HG02981 (cell line): ENCODE measurements around the gene TRANK1.
"Not testable (repeated sequence)": the region's sequence is repeated elsewhere in the genome, so short reads cannot be mapped to it uniquely, and the experiment has no call there.

Experiments
- ATAC-seq: cut with Tn5 transposase; IDR thresholded peaks from one replicate; pipeline ENCODE4 v1.9.1; 2021; ENCODE audit warnings: mild to moderate bottlenecking, moderate library complexity; ENCODE audit not compliant: unreplicated experiment

Gene TRANK1

DNA sequence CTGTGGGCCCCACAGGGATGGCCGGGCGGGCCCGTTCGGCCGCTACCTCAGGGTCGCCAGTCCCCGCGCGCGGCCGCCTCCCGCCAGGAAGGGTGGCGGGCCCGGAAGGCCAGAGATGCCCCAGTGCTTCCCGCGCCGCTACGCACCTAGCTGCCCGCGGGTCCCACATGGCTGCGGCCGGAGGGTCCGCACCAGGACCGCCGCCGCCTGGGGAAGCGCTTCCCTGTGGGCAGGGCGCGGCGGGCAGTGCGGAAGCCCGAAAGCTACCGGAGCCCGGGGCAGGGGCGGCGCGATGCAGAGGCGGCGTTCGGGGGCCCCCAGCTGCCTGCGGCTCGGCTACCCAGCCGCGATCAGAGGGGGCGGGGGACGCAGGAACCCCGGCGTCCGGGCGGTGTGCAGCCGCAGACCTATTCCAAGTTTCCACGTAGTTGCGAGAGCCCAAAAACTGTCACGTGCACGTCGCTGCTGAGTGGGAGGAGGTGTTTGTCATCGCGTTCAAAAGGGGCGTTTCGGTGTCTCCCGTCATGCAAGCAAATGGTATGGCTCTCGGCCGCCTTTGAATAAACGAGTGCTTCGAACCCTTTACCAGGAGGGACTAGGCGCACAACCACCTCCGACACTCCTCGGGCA, at the start of gene TRANK1:
Gene TRANK1, minus strand, starts transcription at position 414 of the 630 bp plus-strand sequence. Its CDS starts 245 bp downstream, at position 169.
- peak; percentile 47 for ATAC-seq

DNA sequence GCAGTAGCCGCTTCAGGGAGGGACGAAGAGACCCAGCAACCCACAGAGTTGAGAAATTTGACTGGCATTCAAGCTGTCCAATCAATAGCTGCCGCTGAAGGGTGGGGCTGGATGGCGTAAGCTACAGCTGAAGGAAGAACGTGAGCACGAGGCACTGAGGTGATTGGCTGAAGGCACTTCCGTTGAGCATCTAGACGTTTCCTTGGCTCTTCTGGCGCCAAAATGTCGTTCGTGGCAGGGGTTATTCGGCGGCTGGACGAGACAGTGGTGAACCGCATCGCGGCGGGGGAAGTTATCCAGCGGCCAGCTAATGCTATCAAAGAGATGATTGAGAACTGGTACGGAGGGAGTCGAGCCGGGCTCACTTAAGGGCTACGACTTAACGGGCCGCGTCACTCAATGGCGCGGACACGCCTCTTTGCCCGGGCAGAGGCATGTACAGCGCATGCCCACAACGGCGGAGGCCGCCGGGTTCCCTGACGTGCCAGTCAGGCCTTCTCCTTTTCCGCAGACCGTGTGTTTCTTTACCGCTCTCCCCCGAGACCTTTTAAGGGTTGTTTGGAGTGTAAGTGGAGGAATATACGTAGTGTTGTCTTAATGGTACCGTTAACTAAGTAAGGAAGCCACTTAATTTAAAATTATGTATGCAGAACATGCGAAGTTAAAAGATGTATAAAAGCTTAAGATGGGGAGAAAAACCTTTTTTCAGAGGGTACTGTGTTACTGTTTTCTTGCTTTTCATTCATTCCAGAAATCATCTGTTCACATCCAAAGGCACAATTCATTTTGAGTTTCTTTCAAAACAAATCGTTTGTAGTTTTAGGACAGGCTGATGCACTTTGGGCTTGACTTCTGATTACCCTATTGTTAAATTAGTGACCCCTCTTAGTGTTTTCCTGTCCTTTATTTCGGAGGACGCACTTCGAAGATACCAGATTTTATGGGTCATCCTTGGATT, 48.8 kb upstream of the TRANK1 start, which contains the start of gene MLH1:
Gene MLH1, plus strand, starts transcription at position 193 of the 958 bp plus-strand sequence. Its CDS starts 30 bp downstream, at position 223.
- peak; percentile 88 for ATAC-seq

DNA sequence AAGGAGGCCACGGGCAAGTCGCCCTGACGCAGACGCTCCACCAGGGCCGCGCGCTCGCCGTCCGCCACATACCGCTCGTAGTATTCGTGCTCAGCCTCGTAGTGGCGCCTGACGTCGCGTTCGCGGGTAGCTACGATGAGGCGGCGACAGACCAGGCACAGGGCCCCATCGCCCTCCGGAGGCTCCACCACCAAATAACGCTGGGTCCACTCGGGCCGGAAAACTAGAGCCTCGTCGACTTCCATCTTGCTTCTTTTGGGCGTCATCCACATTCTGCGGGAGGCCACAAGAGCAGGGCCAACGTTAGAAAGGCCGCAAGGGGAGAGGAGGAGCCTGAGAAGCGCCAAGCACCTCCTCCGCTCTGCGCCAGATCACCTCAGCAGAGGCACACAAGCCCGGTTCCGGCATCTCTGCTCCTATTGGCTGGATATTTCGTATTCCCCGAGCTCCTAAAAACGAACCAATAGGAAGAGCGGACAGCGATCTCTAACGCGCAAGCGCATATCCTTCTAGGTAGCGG, 48.0 kb upstream of the TRANK1 start, which contains the start of gene EPM2AIP1:
Gene EPM2AIP1, minus strand, starts transcription at position 326 of the 520 bp plus-strand sequence. Its CDS starts 54 bp downstream, at position 272.
- ATAC-seq = peak; percentile 87

DNA sequence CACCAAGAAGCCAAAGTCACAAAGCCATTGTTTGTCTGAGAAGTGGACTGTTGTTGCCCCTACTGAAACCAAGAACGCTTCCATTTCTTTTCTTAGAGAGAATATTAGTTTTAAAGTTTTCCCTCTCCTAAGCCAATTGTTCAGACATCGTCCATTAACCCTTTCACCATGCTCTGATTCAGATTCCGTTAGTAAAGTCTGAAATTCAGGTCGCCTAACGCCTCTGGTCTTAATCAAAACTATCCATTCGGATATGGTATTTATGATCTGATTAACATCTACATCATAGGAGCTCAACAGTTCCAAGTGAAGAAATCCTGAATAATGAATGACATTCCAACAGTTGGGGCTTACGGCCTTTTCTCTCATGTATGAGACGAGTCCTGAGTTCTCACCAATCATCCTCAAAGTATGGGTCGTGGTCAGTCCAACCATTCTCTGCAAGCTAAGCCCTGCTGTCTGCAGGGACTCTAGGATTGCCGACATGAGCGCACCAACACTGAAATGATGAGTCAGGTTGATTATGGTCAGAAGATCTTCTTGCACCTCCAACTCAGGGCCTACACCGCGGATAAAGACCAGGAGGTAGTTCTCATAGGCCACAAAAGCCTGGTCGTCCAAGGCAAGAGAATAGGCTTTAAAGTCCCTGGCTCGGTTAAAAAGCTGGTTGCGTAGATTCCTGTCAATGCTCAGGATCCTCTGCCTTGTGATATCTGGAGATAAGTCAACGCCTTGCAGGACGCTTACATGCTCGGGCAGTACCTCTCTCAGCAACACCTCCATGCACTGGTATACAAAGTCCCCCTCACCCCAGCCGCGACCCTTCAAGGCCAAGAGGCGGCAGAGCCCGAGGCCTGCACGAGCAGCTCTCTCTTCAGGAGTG, 47.3 kb upstream of the TRANK1 start:
- ATAC-seq = no peak

DNA sequence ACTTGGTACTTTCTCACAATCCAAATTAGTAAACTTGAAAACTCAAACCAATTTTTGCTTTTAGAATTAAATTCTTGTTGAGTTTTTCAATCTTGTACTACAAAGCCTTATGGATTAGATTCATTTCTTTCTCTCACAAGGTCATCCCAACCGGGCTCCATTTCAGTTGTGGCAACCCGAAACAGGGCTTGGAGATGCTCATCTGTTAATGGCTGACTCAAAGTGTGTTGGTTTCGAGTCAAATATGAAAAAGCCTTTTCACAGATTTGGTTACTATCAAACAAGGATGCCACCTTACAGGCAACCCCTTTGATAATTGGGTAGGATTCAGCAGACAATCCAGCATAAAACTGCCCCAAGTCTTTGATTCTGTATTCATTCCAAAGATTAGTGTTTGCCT, 46.3 kb upstream of the TRANK1 start:
- ATAC-seq = no peak

DNA sequence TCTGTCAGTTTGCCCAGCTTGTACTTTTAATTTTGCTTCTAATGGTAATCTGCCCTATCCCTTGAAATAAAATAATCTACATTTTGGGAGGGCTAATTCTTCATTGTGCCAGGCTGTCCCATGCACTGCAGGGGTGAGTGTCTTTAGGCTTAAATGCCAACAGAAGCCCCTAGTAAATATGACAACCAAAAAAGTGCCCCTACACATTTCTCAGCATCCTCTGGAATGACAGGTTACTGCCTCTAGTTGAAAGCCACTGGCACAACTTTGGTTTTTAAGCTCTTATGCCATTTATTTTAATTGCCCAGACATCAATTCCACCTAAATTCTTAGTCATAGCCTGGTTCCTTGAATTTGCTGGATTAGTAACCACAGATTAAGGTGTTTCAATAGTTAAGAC, 44.7 kb upstream of the TRANK1 start:
- no peak for ATAC-seq

DNA sequence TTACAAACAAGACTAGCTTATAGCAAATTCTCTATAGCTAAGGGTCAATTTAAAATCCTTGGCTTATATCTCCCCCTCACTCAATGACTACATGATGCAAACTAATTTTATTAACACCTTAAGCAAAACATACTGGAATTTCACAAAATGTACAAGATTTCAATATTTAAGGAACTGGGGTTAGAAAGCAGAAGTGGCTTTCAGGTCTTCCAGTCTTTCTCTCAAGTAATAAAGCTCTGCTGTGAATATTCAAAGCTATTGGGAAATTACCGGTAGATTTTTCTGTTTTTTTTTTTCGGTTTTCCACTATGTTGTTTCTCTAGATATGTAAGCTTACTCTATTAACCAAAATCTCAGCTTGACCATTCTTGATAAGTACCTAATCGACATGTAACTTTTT, 44.2 kb upstream of the TRANK1 start:
- no peak for ATAC-seq

DNA sequence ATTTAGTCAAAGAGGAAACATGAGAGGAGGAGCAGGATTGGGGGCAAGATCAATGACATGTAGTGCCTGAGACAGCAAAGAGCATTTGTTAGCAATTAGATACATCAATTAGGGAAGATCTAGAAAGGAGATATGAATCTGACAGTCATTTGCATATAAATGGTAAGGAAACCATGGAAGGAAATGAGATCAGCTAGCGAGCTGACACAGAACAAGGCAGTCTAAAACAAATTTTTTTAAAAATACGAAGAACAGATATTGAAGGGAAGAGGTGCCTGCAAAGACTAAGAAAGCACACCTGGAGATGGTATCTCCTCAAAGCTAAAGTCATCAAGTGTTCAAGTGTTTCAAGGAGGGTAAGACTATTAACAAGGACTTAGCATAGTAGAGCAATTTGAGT, 43.5 kb upstream of the TRANK1 start:
- no peak for ATAC-seq

DNA sequence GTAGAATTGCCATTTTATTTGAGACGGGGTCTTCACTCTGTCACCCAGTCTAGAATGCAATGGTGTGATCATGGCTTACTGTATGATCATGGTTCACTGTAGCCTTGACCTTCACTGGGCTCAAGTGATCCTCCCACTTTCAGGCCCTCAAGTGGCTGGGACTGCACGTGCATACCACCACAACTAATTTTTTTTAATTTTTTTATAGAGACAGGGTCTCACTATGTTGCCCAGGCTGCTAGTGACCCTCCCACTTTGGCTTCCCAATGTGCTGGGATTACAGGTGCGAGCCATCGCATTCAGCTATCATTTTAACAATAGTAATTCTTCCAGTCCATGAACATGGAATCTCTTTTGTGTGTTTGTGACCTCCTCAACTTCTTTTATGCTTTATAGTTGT, 36.2 kb upstream of the TRANK1 start:
- ATAC-seq = no peak

DNA sequence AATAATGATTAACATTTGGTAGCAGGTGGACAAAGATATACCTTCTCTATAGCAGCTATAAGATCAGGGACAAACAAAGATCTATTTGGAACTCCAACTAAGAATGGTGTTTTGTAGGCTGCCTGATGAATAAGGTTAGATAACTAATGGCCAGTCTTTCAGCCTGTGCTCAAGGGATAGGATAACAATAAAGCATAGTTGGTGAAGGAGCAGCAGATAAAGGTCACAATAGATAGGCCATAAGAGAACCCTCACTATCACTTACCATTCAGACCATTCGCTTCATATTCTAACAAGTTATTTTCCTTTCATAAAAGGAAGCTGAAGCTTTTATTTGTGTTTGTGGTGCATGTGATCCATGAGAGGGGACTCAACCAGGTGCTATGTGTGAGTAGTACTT, 28.3 kb upstream of the TRANK1 start:
- no peak for ATAC-seq

DNA sequence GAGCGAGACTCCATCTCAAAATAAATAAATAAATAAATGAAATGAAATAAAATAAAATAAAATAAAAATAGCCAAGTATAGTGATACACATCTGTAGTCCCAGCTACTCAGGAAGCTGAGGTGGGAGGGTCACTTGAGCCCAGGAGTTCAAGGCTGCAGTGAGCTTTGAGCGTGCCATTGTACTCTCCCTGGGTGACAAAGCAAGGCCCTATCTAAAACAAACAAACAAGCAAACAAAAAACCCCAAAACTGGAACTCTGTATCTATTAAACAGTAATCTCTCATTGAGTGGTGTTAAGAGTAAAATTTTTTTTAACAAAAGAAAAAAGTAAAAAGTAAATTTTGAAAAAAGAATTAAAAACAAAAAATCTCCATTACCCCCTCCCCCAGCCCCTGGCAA, 27.3 kb upstream of the TRANK1 start:
- no peak for ATAC-seq

DNA sequence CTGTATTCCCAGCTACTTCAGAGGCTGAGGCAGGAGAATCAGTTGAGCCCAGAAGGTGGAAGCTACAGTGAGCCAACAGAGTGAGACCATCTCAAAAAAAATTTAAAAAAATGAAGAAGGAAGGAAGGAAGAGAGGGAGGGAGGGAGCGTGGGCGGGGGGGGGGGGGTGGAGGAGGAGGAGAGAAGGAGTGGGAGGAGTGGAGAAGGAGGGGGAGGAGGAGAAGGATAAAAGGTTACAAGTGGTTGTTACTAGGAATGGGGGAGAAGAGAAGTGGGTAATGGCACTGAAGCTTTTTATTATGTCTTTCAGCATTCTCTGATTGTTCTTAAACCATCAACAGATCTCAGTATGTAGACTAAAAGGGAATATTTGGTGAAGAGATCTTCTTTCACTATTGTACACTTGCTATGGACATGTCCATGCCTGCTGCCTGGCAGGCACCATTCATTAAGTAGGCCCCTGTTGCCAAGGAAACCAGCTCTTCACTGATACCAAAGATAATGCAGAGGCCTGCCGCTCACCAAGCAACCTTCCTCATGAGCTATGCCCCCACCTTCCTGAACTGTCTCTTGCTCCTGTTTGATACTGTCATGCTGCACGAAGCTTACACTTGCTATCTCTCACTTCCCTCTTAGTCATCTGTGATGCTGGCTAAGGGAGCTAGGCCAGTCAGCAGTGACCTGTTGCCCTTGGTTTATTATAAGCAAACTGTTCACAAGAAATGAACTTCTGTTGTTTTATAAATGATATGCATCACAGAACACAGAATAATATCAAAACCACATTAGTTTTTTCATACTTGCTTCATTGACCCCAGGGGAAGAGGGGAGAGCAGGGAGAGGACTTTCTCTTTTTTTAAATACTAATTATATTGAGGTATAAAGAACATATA, 24.9 kb upstream of the TRANK1 start:
- peak; percentile 100 for ATAC-seq

DNA sequence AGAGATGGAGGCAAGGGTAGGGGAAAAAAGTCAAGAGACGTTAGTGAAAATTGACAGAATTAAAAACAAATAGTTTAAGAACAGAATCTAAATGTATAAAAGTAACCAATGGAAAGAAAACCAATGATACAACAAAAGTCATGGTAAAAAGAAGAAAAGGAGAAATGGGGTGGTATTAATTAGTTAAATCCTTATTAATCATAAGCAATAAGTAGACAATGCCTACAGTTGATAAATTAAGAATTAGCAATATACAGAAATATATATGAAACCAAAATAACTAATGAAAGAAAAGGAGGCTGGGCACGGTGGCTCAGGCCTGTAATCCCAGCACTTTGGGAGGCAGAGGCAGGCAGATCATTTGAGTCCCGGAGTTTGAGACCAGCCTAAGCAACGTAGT, 24.2 kb upstream of the TRANK1 start:
- ATAC-seq = no peak

DNA sequence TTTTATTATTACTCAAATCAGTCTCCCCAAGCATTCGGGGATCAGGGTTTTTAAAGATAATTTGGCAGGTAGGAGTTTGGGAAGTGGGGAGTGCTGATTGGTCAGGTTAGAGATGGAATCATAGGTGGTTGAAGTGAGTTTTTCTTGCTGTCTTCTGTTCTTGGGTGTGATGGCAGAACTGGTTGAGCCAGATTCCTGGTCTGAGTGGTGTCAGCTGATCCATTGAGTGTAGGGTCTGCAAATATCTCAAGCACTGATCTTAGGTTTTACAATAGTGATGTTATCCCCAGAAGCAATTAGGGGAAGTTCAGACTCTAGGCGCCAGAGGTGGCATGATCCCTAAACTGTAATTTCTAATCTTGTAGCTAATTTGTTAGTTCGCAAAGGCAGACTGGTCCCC, 20.6 kb upstream of the TRANK1 start:
- no peak for ATAC-seq

DNA sequence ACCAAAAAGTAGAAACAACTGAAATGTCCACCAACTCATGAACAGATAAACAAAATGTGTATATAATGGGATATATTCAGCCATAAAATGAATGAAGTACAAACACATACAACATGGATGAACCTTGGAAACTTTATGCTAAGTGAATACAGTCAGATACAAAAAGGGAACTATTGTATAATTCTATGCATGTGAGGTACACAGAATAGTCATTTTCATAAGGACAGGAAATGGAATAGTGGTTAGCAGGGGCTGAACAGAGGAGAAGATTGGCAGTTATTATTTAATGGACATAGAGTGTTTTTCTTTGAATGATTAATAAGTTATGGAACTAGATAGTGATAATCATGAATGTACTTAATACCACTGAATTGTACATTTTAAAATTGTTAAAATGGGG, 20.0 kb upstream of the TRANK1 start:
- peak; percentile 65 for ATAC-seq

DNA sequence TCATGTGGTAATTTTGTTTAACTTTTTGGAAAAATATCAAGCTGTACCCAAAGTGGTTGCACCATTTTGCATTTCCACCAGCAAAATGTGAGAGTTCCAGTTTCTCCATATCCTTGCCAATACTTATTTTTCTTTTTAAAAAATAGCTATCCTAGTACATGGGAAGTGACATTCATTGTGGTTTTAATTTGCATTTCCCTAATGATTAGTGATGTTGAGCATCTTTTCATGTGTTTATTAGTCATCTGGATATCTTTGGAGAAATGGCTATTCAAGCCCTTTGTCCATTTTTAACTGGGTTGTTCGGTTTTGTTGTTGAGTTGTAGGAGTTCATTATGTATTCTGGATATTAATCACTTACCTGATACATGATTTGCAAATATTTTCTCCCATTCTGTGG, 19.5 kb upstream of the TRANK1 start:
- no peak for ATAC-seq

DNA sequence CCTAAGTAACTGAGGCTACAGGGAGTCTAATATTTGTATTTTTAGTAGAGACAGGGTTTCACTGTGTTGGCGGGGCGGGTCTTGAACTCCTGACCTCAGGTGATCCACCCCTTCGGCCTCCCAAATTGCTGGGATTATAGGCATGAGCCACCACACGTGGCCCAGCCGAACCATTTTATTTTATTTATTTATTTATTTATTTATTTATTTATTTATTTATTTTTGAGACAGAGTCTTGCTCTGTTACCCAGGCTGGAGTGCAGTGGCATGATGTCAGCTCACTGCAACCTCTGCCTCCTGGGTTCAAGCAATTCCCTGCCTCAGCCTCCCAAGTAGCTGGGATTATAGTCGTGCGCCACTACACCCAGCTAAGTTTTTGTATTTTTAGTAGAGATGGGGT, 18.2 kb upstream of the TRANK1 start:
- not testable (repeated sequence) for ATAC-seq

DNA sequence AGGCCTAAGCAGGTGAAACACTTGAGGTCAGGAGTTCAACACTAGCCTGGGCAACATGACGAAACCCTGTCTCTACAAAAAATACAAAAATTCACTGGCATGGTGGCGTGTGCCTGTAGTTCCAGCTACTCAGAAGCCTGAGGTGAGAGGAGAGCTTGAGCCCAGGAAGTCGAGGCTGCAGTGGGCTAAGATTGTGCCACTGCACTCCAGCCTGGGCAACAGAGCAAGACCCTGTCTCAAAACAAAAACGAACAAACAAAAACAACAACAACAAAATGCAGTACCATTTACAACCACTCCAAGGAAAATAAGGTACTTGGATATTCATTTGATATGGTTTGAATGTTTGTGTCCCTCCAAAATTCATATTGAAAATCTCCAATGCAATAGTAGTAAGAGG, 15.6 kb upstream of the TRANK1 start:
- ATAC-seq = no peak

DNA sequence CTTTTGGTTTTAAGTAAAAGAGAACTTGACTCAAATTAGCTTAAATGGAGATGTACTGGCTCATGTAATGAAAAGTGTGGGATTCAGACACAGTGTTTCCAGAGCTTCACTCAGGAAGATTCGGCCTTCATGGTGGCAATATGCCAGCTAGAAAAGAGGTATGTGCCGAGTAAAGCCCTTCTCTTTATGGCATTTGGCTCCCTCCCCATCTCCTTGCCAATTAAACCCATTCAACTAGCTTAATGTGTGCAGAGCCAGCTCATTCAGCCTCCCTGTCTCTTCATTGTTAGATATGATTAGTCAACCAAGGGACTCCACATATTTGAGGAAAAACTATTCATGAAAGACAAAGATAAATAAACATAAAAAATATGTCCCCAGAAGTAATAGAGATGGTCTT, 15.0 kb upstream of the TRANK1 start:
- ATAC-seq = no peak
